OCI-LY1 (cell line): Measurements from ENCODE around the gene RASIP1.

ENCODE experiments used
- EZH2 ChIP-seq: fragments of 200-600 bp; sonication (generic), shearing (Covaris generic); IDR thresholded peaks from 2 replicates; pipeline ENCODE4 v1.8.0; 2017; ENCODE audit warnings: borderline replicate concordance, mixed run types, mild to moderate bottlenecking, antibody characterized with exemption, low read length, moderate library complexity, mixed read lengths
- TF ChIP-seq, protein P1 (sequence below): fragments of 200-600 bp; sonication (generic), shearing (Covaris generic); IDR thresholded peaks from 2 replicates; pipeline ENCODE4 v1.5.1; 2017; ENCODE audit warnings: mild to moderate bottlenecking, antibody characterized with exemption, low read length, moderate library complexity, mixed read lengths

DNA sequence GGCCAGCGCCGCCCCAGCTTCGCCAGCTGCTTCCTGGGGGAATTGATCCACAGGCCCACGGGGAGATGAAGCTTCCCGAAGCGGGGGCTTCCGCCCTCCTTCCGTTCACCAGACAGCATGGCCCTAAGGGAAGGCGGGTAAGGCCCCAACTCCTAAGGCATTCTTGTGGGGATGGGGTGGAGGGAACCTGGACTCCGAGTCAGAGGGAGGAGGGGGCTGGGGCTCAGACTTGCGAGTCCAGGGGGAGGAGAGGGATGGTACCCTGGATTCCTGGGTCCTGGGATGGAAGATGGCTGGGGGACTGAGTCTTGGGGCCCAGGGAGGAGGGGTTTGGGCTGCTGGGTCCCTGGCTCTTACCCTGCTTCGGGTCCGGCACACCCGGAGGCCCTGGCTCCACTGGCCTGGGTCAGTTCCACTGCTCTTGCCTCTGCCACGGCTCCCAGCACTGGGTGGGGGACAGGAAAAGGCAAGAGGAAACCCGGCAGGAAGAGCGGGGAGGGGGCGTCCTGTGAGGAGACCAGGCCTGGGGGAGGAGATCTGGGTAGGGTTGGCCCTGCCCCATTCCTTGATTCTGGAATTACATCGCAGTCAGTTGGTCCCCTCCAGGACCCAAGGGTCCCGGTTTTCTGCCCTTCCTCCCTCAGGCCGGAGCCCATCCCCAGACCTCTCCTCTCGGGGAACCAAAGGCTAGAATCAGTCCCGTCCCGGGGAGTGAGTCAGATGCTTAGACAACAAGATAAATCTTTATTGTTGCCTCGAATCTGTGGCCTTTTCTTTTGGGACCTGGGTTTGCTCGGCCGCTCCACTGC is at the start of gene RASIP1:
- TF ChIP-seq, protein P1, sequence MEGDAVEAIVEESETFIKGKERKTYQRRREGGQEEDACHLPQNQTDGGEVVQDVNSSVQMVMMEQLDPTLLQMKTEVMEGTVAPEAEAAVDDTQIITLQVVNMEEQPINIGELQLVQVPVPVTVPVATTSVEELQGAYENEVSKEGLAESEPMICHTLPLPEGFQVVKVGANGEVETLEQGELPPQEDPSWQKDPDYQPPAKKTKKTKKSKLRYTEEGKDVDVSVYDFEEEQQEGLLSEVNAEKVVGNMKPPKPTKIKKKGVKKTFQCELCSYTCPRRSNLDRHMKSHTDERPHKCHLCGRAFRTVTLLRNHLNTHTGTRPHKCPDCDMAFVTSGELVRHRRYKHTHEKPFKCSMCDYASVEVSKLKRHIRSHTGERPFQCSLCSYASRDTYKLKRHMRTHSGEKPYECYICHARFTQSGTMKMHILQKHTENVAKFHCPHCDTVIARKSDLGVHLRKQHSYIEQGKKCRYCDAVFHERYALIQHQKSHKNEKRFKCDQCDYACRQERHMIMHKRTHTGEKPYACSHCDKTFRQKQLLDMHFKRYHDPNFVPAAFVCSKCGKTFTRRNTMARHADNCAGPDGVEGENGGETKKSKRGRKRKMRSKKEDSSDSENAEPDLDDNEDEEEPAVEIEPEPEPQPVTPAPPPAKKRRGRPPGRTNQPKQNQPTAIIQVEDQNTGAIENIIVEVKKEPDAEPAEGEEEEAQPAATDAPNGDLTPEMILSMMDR = no peak
- no peak for TF ChIP-seq EZH2
